HepG2 (cell line): ENCODE measurements around the gene B3GALT6. TPM values are rescaled to one million over a fixed set of nuclear protein-coding genes. Genes with fewer than 3 reads are reported as not detected.

Source experiments
- ASH2L ChIP-seq: fragments of 300-600, 200-600 bp; sonication (generic); IDR thresholded peaks from 2 replicates; pipeline ENCODE4 v1.7.0; 2017; ENCODE audit warnings: low read depth, mild to moderate bottlenecking, moderate library complexity, mixed read lengths, low read length; ENCODE audit not compliant: insufficient read length
- BCL6 ChIP-seq: IDR thresholded peaks from 2 replicates; pipeline ENCODE4 v1.6.1; 2016; ENCODE audit warnings: missing genetic modification reagents, missing compliant biosample characterization
- CBX5 ChIP-seq: sonication (generic); formaldehyde crosslinking; IDR thresholded peaks from 2 replicates; pipeline ENCODE4 v1.4.0; 2020; ENCODE audit warnings: missing genetic modification reagents, borderline replicate concordance
- ERF ChIP-seq: IDR thresholded peaks from 2 replicates; pipeline ENCODE4 v1.6.1; 2018; ENCODE audit warnings: missing biosample characterization, missing genetic modification reagents
- HNRNPLL ChIP-seq: fragments of 200-400 bp; formaldehyde crosslinking; IDR thresholded peaks from 2 replicates; pipeline ENCODE4 v1.6.1; 2017; ENCODE audit warnings: mild to moderate bottlenecking, low read depth, low read length; ENCODE audit not compliant: poor library complexity, severe bottlenecking
- HOXD1 ChIP-seq: sonication (generic); formaldehyde crosslinking; IDR thresholded peaks from 2 replicates; pipeline ENCODE4 v1.5.0; 2020; ENCODE audit warnings: missing genetic modification reagents
- KAT8 ChIP-seq: IDR thresholded peaks from 2 replicates; pipeline ENCODE4 v1.6.1; 2016; ENCODE audit warnings: missing genetic modification reagents, missing compliant biosample characterization
- KLF6 ChIP-seq: IDR thresholded peaks from 2 replicates; pipeline ENCODE4 v1.8.0; 2016; ENCODE audit warnings: missing biosample characterization, missing genetic modification reagents
- MAZ ChIP-seq, 2 experiments: sonication (generic) in 1 of 2; formaldehyde crosslinking in 1 of 2; IDR thresholded peaks; 2 replicates each; pipeline versions ENCODE4 v1.5.0 to v1.6.1; 2012 to 2020; ENCODE audit warnings: low read depth in 2 of 2, mild to moderate bottlenecking in 2 of 2, borderline replicate concordance in 1 of 2, improper control_type of control experiment in 1 of 2, low read length in 1 of 2, missing genetic modification reagents in 1 of 2, moderate library complexity in 1 of 2
- NFKB2 ChIP-seq: sonication (generic); formaldehyde crosslinking; IDR thresholded peaks from 2 replicates; pipeline ENCODE4 v1.4.0; 2020; ENCODE audit warnings: missing genetic modification reagents, borderline replicate concordance
- NRL ChIP-seq: sonication (generic); formaldehyde crosslinking; IDR thresholded peaks from 2 replicates; pipeline ENCODE4 v1.5.0; 2020; ENCODE audit warnings: missing genetic modification reagents, mild to moderate bottlenecking, moderate library complexity, borderline replicate concordance
- PCBP1 ChIP-seq: fragments of 200-400 bp; formaldehyde crosslinking; IDR thresholded peaks from 2 replicates; pipeline ENCODE4 v1.6.1; 2017; ENCODE audit warnings: mild to moderate bottlenecking, low read depth, low read length, borderline replicate concordance
- PCBP2 ChIP-seq: fragments of 200-400 bp; formaldehyde crosslinking; optimal IDR thresholded peaks from 2 replicates; pipeline ENCODE3; 2018; ENCODE audit warnings: low read length, low read depth; ENCODE audit not compliant: poor library complexity, severe bottlenecking
- RXRA ChIP-seq: sonication (generic); formaldehyde crosslinking; IDR thresholded peaks from 2 replicates; pipeline ENCODE4 v1.5.1; 2020; ENCODE audit warnings: missing genetic modification reagents
- SMC3 ChIP-seq: IDR thresholded peaks from 2 replicates; pipeline ENCODE4 v1.6.1; 2011; ENCODE audit warnings: low read length, improper control_type of control experiment
- ZBTB21 ChIP-seq: sonication (generic); formaldehyde crosslinking; IDR thresholded peaks from 2 replicates; pipeline ENCODE4 v1.4.0; 2020; ENCODE audit warnings: missing genetic modification reagents
- ZNF121 ChIP-seq: sonication (generic); formaldehyde crosslinking; IDR thresholded peaks from 2 replicates; pipeline ENCODE4 v1.5.0; 2020; ENCODE audit warnings: mild to moderate bottlenecking, missing genetic modification reagents
- ZNF678 ChIP-seq: sonication (generic); formaldehyde crosslinking; IDR thresholded peaks from 2 replicates; pipeline ENCODE4 v1.4.0; 2020; ENCODE audit warnings: mild to moderate bottlenecking, missing genetic modification reagents
- ZNF746 ChIP-seq: sonication (generic); formaldehyde crosslinking; IDR thresholded peaks from 2 replicates; pipeline ENCODE4 v1.8.0; 2022; ENCODE audit warnings: mild to moderate bottlenecking, missing genetic modification reagents
- ZNF776 ChIP-seq: sonication (generic); formaldehyde crosslinking; IDR thresholded peaks from 2 replicates; pipeline ENCODE4 v1.4.0; 2020; ENCODE audit warnings: mild to moderate bottlenecking, missing genetic modification reagents
- polyA plus RNA-seq, 8 experiments: library from polyadenylated mRNA; depleted of rRNA in 3 of 8; stranded (reverse) in 7 of 8; unstranded in 1 of 8; fragments of >200 nt; fragmentation: Illumina TruSeq in 4 of 8; extraction: Trizol in 4 of 8; gene quantifications; 2 replicates each; pipeline versions ENCODE4 v1.2.1 to v1.2.3, GENCODE V29; 2011 to 2016; ENCODE audit warnings: low read depth in 4 of 8, missing spikeins in 1 of 8, mixed read lengths in 1 of 8; ENCODE audit not compliant: insufficient read depth in 1 of 8
- total RNA-seq, 5 experiments: library from RNA; depleted of rRNA; stranded (reverse); fragments of >200 nt; fragmentation: Illumina TruSeq; extraction: Trizol; gene quantifications; 2 replicates each; pipeline ENCODE4 v1.2.3, GENCODE V29; 2016; ENCODE audit warnings: low read depth in 1 of 5
- TF ChIP-seq, protein P1 (sequence below): sonication (generic); formaldehyde crosslinking; IDR thresholded peaks from 2 replicates; pipeline ENCODE4 v1.4.0; 2020; ENCODE audit warnings: missing genetic modification reagents
- TF ChIP-seq, protein P2 (sequence below): sonication (generic); formaldehyde crosslinking; IDR thresholded peaks from 2 replicates; pipeline ENCODE4 v1.5.0; 2020; ENCODE audit warnings: missing genetic modification reagents
- TF ChIP-seq, protein P3 (sequence below): sonication (generic); formaldehyde crosslinking; IDR thresholded peaks from 2 replicates; pipeline ENCODE4; 2020; ENCODE audit warnings: missing genetic modification reagents, mild to moderate bottlenecking, borderline replicate concordance

B3GALT6 gene
- total and polyA plus RNA-seq, 2 of the 13 experiments (the other 11 are each of a cell fraction or from before 2014, with no cell fraction given) = 3.9 to 14.2 TPM

DNA sequence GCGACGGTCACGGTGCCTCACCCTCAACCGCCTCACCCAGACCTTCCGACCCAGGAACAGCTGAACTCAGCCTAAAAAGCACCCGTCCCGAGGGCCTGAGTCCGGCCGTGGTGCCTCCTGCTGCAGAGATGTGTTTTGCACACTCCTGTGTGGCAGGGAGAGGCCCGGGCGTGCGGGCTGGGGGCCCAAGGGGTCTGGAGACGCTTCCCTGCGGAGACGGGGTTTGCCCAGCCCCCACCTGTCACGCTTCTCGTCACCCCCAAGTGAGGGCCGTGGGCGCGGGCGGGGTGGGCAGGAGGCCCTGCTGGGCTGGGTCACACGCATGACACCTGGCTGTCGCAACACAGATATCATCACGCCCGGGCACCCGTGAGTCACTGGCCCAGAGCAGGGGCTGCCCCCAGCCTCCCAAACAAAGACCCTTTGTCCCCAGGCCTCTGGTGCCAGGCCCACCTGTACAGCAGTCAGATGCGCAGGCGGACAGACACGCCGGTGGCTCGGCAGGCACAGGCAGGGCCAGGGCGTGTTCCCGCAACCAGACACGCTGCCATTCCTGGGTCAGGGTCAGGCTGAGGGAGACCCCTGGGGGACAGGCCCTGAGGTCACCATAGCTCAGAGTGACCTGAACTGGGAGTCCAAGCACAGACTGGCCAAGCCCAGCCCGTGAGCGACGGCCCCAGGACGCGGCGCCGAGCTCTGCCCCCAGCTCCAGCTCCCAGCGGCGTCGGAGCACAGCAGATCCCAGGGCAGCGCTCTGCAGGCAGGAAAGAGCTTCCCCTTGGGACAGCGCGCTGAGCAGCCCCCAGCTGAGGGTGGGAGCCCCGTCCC is 6.1 kb downstream of the B3GALT6 start (continued):
- TF ChIP-seq, protein P1, sequence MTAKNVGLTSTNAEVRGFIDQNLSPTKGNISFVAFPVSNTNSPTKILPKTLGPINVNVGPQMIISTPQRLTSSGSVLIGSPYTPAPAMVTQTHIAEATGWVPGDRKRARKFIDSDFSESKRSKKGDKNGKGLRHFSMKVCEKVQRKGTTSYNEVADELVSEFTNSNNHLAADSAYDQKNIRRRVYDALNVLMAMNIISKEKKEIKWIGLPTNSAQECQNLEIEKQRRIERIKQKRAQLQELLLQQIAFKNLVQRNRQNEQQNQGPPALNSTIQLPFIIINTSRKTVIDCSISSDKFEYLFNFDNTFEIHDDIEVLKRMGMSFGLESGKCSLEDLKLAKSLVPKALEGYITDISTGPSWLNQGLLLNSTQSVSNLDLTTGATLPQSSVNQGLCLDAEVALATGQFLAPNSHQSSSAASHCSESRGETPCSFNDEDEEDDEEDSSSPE (CRISPR knock-in tag) = 0 out of 2 replicates have a peak, but pooled peaks have one; percentile 17
- peak; percentile 51; the same call in 1 of the 2 replicates for TF ChIP-seq NFKB2 (CRISPR knock-in tag)
- TF ChIP-seq PCBP1 = peak; percentile 59; the same call in 1 of the 2 replicates
- no peak for TF ChIP-seq SMC3
- TF ChIP-seq ZNF776 (CRISPR knock-in tag) = no peak
- TF ChIP-seq ZBTB21 (CRISPR knock-in tag) = peak; percentile 38; the same call in 1 of the 2 replicates
- peak; percentile 57 for TF ChIP-seq HNRNPLL
- peak; percentile 52; the same call in 1 of the 2 replicates for TF ChIP-seq ZNF121 (CRISPR knock-in tag)
- TF ChIP-seq RXRA (CRISPR knock-in tag) = peak; percentile 89
- peak; percentile 76; the same call in 1 of the 2 replicates for TF ChIP-seq NRL (CRISPR knock-in tag)
- TF ChIP-seq, protein P2, sequence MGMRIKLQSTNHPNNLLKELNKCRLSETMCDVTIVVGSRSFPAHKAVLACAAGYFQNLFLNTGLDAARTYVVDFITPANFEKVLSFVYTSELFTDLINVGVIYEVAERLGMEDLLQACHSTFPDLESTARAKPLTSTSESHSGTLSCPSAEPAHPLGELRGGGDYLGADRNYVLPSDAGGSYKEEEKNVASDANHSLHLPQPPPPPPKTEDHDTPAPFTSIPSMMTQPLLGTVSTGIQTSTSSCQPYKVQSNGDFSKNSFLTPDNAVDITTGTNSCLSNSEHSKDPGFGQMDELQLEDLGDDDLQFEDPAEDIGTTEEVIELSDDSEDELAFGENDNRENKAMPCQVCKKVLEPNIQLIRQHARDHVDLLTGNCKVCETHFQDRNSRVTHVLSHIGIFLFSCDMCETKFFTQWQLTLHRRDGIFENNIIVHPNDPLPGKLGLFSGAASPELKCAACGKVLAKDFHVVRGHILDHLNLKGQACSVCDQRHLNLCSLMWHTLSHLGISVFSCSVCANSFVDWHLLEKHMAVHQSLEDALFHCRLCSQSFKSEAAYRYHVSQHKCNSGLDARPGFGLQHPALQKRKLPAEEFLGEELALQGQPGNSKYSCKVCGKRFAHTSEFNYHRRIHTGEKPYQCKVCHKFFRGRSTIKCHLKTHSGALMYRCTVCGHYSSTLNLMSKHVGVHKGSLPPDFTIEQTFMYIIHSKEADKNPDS = peak; percentile 86; the same call in 1 of the 2 replicates
- TF ChIP-seq KLF6 (CRISPR knock-in tag) = peak; percentile 55; the same call in 1 of the 2 replicates
- no peak for TF ChIP-seq ASH2L
- no peak for TF ChIP-seq PCBP2
- TF ChIP-seq ERF (CRISPR knock-in tag) = peak; percentile 56
- TF ChIP-seq ZNF678 (CRISPR knock-in tag) = no peak
- 0 out of 2 replicates have a peak, but pooled peaks have one; percentile 59 for TF ChIP-seq HOXD1
- peak; percentile 36; the same call in 1 of the 2 replicates for TF ChIP-seq BCL6 (CRISPR knock-in tag)
- TF ChIP-seq, protein P3, sequence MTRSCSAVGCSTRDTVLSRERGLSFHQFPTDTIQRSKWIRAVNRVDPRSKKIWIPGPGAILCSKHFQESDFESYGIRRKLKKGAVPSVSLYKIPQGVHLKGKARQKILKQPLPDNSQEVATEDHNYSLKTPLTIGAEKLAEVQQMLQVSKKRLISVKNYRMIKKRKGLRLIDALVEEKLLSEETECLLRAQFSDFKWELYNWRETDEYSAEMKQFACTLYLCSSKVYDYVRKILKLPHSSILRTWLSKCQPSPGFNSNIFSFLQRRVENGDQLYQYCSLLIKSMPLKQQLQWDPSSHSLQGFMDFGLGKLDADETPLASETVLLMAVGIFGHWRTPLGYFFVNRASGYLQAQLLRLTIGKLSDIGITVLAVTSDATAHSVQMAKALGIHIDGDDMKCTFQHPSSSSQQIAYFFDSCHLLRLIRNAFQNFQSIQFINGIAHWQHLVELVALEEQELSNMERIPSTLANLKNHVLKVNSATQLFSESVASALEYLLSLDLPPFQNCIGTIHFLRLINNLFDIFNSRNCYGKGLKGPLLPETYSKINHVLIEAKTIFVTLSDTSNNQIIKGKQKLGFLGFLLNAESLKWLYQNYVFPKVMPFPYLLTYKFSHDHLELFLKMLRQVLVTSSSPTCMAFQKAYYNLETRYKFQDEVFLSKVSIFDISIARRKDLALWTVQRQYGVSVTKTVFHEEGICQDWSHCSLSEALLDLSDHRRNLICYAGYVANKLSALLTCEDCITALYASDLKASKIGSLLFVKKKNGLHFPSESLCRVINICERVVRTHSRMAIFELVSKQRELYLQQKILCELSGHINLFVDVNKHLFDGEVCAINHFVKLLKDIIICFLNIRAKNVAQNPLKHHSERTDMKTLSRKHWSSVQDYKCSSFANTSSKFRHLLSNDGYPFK (CRISPR knock-in tag) = no peak
- TF ChIP-seq KAT8 (CRISPR knock-in tag) = peak; percentile 33; the same call in 1 of the 2 replicates
- TF ChIP-seq CBX5 (CRISPR knock-in tag) = no peak; the same call in 1 of the 2 replicates
- peak; percentile 36; the same call in 1 of the 2 replicates for TF ChIP-seq MAZ (IDR thresholded peaks at IDR 0.05; ENCODE audit: borderline replicate concordance, low read depth, low read length)
- TF ChIP-seq MAZ (CRISPR knock-in tag; IDR thresholded peaks at IDR 0.05; ENCODE audit: low read depth) = peak; percentile 60
- peak; percentile 65 for TF ChIP-seq ZNF746 (CRISPR knock-in tag)
